UCSD-AML1 (cell line): ENCODE measurements around the gene APOOL.
"Not testable (repeated sequence)": the region's sequence is repeated elsewhere in the genome, so short reads cannot be mapped to it uniquely, and the experiment has no call there.

Source experiments
- DNase-seq: peaks from one replicate; lab custom pipeline; 2025; ENCODE audit not compliant: unreplicated experiment; lab: John Stamatoyannopoulos, UW

APOOL gene

GRCh38 chrX:85003655-85004244 is at the start of gene APOOL:
Gene APOOL, plus strand, starts transcription at chrX:85003877. Its CDS starts 36 bp downstream, at chrX:85003913.
- DNase-seq = peak; percentile 83

- DNase-seq = no peak
Measured at GRCh38 chrX:84956304-84956703, 47.4 kb upstream of the APOOL start.

- DNase-seq = no peak
Measured at GRCh38 chrX:84974803-84975202, 28.9 kb upstream of the APOOL start.

DNA sequence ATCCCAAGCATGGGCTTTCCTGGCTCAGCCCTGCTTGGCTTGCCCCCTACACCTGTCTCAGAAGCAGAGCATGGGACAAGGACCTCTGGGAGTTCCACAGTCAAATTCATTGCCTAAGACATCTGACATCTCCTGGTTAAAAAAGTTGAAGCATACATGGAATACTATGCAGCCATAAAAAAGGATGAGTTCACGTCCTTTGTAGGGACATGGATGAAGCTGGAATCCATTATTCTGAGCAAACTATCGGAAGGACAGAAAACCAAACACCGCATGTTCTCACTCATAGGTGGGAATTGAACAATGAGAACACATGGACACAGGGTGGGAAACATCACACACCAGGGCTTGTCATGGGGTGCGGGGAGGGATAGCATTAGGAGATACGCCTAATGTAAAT is 11.9 kb upstream of the APOOL start:
- DNase-seq = not testable (repeated sequence)

DNA sequence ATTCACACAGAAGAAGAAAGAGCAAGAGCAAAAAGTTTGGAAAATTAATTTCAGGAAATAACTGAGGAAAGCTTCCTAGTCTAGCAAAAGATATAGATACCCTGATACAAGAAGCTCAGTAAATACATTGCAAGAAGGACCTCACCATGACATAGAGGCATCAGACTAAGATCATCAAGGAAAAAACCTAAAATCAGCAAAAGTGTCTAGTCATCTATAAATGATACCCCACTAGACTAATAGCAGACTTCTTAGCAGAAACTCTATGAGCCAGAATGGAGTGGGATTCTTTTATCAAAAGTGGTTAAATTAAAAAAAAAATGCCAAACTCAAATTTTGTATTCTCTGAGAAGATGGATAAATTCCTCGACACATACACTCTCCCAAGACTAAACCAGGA is 10.5 kb upstream of the APOOL start:
- no peak for DNase-seq

- DNase-seq = no peak
Measured at GRCh38 chrX:85001344-85001743, 2.3 kb upstream of the APOOL start.

DNA sequence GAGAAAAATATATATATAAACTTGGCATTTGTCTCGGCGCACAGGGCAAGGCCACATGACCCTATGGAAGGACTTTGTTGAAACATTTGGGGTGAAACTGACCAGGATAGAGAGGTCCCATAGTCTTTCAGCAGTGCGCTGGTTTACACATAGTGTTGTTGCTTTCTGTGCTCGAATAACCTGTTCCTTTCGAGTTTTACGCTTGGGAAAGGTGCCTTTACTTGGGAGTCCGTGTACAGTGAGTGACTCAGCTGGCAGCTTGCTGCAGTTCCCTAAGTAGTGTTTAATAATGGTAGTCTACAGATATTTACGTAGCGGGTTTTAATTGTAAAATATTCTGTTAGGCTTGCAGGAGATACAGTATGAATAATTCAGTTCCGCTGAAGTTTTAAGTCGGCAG is 578 bp downstream of the APOOL start:
- DNase-seq = no peak

GRCh38 chrX:85012098-85012497 is 8.4 kb downstream of the APOOL start:
- DNase-seq = no peak

- not testable (repeated sequence) for DNase-seq
Measured at GRCh38 chrX:85015351-85015750, 11.7 kb downstream of the APOOL start.

DNA sequence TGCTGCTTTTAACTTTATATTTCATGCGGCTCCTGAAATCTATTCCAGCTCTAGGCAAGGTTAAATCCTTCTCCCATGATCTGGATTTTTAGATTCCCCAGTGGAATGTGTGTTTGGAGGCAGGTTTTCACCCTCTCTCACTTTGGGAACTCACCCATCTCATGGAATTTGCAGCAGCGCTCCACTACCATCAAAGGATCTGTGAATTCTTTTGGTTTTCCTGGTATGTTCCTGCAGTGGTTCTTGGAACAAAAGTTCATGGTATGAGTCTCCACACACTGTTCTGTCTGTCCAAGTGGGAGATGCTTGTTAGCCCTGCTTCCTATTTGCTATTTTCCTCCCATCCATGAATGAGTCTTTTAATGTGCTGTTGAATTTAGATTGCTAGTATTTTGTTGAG is 14.0 kb downstream of the APOOL start:
- DNase-seq = no peak

- DNase-seq = no peak
Measured at GRCh38 chrX:85018471-85018870, 14.8 kb downstream of the APOOL start.

- DNase-seq = no peak
Measured at GRCh38 chrX:85020216-85020615, 16.5 kb downstream of the APOOL start.

DNA sequence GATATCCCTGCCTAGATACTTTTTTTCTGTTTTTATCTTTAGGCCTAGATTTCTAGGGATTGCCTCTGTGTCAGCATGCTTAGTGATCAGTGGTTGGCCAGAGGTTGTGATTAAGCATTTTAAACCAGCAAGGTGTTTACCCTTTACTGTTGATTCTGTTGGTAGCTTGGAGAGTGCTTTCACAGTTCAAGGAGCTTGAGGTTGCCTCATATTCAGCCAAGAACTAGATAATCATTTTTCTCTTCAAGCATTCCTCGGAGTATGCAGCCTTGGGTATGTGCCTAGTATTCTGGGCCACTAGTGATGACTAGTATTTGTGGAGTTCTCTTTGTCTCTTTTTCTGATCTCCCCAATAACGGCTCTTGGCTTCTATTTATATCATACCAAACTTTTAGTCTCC is 20.4 kb downstream of the APOOL start:
- no peak for DNase-seq

- no peak for DNase-seq
Measured at GRCh38 chrX:85024562-85024961, 20.9 kb downstream of the APOOL start.

DNA sequence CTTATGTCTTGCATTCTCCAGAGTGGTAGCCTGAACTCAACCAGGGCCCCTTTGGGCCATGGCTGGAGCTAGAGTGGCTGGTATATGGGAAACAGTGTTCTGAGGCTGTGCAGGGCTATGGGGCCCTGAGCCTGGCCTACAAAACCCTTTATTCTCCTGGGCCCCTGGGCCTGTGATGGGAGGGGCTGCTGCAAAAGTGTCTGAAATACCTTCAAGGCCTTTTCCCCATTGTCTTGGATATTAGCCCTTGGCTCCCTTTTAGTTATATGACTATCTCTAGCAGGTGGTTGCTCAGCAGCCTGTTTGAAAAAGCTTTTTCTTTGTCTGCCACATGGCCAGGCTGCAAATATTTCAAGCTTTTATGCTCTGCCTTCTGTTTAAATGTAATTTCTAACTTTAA is 22.5 kb downstream of the APOOL start:
- no peak for DNase-seq

DNA sequence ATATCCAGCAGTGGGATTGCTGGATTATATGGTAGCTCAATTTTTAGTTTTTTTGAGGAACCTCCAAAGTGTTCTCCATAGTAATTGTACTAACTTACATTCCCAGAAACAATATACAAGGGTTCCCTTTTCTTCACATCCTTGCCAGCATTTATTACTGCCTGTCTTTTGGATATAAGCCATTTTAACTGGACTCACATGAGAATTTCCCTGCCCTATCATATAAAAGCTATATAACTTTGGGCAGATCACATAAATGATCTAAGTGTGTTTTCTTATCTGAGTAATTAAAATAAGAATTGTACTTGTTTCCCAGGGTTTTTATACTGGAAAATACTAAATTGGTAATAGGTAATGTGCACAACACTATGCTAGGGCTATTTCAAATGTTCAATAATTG is 25.4 kb downstream of the APOOL start:
- no peak for DNase-seq

DNA sequence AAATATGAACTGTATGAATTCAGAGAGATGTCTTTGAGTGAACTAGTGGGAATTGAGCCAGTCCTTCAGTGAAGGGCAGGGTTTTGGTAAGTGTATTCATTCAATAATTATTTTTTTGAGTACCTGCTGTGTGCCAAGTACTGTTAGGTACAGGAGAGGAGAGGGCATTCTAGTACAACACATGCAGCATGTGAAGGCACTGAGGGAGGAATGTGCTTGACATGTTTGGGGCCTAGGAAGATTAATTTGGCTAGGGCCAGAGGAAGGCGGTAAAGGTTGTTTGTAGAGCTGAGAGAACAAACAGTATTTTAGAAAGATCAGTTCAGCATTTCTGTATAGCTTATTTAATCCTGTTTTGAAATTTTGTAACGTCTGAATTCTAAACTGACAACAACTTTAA is 27.8 kb downstream of the APOOL start:
- no peak for DNase-seq

GRCh38 chrX:85037114-85037513 is 33.4 kb downstream of the APOOL start:
- DNase-seq = no peak

DNA sequence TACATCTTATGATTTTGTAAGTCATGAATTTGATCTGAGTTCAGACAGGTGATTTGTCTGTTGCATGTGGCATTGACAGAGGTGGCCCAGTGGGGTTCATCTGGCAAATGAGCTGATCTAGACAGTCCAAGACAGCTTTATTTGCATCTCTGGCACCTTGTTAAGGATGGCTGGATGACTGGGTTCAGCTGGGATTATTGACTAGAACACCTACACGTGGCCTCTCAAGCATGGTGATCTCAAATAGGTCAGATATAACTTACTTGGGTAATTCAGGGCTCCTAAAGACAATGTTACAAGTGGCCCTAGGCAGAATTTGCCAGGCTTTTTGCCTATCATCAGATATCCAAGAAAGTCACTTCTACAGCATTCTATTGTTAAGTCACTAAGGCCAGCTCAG is 48.0 kb downstream of the APOOL start:
- no peak for DNase-seq

GRCh38 chrX:85052205-85052604 is 48.5 kb downstream of the APOOL start:
- no peak for DNase-seq

- no peak for DNase-seq
Measured at GRCh38 chrX:85052636-85053343, 49.1 kb downstream of the APOOL start.

DNA sequence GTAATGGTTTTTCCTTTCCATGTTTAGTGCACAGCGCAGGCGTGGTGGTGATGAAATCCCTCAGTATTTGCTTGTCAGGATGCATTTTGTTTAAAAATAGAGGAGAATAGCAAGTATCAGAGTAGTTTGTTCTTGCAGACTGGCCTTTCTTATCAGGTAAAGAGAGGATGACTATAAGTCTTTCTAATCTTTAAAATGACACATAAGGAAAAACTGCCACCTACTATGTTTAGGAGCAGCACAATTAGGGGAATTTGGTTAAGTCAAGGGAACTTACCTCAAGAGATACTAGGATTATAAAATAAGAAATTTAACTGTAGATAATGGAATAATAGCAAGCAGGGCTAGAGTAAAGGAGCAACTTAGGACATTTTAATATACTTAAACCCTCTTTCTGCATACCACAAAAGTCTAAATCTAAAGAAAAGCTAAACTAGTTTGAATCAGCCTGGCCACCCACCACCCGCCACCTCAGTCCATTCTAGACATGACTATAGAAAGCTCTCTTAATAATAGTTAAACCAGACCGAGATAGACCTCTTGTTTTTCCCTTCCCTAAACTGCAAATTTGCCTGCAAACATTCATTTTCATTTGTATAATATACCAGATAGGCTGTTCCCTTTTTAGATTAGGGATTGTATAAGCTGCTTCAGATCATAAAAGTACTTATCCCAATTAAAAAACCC is 62.0 kb downstream of the APOOL start:
- no peak for DNase-seq
